Hippocampal formation (tissue), 2 donors: Measurements from ENCODE around the gene TFF1.

ENCODE experiments used
- DNase-seq, 2 donors: peaks; one replicate each; lab custom pipeline; 2025; lab: John Stamatoyannopoulos, UW

TFF1 gene

DNA sequence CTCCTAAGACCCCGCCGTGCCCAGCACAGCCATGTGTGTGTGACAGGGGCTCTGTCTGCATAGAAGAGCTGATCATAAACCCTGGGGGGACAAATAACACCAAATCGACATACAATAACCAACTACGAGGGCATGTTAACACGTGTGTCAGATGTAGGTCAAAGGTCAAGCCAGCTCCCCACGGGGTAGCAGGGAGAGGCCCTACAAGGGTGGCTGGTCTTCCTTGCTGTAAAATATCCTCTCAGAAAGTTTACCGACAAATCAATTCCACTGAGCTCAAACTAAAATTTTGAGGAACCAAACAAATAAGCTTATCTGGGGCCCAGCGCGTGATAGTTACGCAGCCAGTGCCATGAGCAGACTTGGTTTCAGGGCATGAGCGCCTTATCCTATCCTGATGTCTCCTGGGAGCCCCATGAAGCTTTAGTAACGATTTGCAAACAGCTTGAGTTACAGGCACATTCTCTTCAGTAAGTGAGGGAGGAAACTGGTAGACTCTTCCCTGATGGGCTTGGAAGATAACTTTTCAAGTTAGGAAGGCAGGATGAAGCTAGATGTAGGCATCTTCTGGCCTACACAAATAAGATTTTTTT is 32.2 kb upstream of the TFF1 start:
- no peak for DNase-seq

DNA sequence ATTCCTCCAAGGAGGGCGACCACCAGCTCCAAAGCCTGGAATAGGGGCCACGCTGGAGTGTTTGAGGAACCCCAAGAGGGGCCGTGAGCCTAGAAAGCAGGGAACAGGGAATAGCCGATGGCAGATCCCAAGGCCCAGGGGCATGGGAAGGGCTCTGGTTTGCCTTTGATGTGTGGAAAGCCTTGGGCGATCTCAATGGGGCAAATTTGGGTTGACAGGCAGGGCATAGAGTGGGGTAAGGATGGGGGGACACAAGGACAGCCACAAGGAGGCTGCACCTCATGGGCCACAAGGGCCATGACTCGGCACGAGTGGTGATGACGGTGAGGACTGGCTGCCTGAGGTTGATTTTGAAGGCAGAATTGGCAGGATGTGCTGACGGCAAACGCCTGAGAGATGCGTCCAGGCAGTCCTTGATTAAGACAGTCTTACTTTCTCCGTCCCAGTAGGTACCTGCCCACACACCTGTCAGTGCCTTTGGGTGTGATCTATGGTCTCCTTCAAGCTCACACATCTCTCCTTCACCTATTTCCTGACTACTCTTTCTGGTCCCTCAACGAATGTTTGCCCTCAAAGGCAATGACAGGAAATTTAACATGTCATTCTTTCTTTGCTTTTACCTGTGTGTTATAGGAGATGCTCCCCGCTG is 31.5 kb upstream of the TFF1 start:
- DNase-seq: no peak

DNA sequence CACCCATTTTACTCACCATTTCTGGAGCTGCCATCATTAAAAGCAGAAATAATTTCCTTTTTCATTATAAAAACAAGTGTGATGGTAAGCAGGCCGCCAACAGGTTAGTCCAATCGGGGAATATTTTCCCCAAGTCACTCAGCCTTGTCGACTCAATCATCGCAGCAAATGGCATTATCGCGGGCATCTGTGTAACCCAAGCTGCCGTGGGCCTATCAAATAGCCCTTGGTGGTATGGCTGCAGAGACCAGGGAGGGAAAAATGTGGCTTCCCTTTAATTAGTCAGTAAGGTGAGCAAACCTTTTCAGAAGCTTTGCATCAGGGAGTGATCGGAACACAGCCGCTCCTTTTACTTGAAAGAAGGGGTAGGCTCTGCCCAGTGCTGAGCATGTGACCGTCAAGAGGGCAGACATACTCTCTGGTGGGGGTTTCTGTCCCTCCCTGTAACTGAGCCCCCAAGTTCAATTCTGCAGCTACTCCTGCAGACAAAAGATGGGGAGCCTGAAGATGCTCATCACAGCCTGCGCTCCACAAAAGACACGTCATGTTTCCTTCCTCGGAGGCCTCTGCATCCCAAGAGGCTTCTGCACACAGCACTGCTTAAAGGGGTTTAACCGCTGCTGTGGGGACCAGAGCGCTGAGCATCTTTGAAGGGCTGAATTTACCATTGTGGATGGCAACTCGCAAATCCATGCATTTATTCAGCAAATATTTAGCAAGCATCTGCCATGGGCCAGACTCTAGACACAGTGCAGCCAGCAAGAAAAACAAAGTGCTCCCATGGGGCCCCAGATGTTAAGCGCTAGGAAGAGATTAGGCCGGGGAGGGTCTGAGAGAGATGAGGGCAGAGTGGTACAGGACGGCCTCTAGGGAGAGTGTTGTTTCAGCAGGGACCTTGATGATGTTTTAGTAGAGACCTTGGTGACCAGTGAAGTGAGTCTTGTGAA is 30.7 kb upstream of the TFF1 start:
- no peak for DNase-seq

DNA sequence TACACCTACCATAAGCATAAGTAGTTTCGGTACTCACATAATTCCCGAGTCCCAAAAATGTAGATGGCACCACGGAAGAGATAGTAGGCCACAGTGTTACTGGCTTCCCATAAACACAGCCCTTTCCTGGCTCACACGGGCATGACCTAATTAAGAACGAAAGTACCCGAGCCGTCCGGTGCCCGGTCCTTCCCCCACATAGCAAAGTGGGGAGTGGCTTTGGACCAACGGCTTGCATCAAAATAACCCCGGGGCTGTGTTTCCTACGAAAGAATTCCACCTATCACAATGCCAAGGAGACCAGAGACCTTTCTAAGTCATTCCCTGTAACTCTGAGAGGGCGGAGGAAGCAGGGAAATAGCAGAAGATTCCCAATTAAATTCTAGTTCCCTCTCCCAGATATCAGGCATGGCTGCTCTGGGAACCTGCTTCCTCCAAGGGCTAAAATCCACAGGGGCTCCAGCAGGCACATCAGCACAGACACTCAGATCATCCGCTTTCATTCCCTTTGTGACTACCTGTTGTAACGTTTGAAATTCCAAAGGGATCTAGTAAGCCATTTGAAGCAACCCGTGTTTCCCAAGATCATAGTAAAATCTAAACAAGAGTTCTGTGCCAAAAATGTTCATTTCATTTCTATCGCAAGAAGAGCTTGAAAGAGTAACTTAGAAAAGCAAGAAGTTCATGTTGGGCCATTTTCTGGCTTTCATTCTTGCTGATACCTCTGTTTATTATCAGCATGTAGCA is 29.7 kb upstream of the TFF1 start, which contains the start of gene TMPRSS3:
TMPRSS3 (minus strand) TSS at position 148 of the 747 bp plus-strand sequence. CDS start 635 bp downstream, outside the sequence.
- no peak for DNase-seq

DNA sequence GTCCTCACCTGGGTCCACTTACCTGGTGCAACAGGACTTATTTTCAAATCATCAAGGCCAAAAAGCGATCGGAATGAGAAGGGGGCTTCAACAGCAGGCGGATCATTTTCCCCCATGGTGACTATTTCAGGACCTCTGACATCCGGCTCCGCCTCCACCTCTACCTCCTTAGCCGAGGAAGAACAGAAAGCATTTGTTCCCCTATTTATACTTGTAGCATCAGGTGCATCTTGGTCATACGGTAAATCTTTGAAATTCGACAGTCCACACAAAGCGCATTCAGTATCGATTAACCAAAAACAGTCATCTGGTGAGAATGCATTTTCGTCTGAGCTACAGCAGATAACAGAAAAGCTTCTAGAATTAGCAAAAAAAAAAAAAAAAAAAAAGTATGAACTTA is 29.0 kb upstream of the TFF1 start:
- no peak for DNase-seq

DNA sequence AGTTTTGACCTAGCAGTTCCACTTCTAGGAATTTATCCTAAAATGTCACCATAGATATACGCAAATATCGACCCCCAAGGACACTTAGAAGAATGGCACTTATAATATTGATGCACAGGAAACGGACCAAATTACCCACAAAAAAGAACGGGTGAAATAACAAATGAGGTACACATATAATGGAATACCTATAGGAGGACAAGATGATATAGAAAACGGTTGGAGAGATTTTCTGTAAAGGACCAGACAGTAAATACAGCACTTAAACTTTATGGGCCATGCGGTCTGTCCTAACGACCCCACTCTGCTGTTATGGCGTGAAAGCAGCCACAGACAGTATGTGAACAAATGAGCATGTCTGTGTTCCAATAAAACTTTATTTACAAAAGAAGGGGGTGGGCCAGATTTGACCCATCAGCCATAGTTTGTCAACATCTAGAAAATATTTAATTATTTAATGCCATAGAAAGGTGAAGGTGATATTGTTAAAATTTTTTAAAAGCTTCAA is 27.2 kb upstream of the TFF1 start:
- no peak for DNase-seq

DNA sequence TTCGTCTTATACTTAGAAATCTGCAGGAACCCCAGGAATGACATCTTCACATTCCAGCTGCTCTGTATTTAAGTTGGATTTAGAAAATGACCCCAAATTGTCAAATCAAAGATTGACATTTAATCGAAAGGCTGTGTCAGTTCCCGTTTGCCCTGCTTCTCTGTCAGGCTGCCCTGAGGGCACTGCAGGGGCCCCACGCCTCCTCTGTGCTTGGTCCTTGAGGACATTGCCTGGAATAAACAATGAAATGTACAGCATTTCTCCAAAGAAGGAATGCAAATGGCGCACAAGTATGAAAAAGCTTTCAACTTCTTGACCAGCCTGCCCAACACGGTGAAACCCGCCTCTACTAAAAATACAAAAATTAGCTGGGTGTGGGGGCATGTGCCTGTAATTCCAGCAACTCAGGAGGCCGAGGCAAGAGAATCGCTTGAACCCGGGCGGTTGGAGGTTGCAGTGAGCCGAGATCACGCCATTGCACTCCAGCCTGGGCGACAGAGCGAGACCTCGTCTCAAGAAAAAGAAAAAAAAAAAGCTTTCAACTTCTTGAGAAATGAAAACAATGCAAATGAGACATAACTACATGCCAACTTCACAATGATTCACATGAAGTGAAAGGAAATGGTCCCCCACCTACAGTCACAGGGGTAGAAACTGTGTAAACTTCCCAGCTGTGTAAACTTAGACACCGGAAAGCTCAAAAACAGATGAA is 26.6 kb upstream of the TFF1 start:
- no peak for DNase-seq

DNA sequence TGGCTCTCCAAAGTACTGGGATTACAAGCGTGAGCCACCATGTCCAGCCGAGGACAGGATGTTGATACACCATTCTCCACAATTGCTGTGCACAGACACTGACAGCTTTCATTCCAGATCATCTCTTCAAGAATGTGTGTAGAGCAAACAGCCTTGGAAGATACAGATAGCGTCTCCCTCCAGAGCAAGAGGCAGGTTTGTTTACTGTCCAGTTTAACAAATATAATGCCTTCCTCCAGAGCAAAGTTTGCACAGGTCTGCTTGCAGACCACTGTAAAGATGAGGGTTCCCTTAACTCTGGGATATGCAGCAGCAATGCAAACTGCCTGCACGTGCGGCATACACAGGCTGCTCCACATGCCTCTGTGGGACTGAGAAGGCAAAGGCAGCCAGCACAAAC is 25.0 kb upstream of the TFF1 start:
- no peak for DNase-seq

DNA sequence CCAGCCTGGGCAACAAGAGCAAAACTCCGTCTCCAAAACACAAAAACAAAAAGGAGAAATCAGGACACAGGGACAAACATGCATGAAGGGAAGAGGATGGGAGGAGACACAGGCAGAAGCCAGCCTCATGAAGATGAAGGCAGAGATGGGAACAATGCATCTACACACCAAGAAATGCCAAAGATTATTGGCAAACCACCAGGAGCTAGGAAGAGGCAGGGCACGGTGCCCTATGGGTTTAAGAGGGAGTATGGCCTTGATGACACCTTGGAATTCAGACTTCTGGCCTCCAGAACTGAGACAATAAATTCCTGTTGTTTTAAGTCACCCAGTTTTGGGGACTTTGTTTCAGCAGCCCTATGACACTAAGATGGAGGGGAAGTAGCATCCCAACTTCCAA is 24.4 kb upstream of the TFF1 start:
- no peak for DNase-seq

DNA sequence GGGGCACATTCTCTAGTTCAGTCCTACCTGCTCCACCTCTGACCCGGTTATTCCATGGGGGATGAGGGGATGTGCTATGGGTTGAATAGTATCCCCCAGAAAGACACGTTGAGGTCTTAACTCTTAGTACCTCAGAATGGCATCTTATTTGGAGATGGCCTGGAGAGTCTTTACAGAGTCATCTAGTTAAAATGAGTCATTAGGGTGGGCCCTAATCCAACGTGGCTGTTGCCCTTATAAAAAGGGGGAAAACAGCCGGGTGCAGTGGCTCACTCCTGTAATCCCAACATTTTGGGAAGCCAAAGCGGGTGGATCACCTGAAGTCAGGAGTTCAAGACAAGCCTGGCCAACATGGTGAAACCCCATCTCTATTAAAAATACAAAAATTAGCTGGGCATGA is 23.9 kb upstream of the TFF1 start:
- DNase-seq: no peak

DNA sequence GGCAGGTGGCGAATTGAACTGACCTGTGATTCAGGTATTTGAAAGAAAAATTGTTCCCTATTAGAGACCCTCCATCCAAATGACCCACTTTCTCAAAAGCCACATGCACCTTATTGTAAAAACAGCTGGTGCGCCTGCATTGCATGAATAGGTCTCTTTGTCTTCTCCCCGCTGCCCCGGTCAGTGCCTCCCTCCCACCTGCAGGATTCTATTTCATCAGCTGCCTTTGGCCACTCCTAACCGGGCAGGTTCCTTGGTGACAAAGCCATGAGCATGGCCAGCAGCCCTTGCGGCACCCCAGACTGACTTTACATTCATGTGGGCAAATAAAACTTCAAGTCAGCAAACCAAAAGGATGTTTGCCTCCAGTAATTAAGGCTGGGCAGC is 23.1 kb upstream of the TFF1 start:
- DNase-seq: no peak

DNA sequence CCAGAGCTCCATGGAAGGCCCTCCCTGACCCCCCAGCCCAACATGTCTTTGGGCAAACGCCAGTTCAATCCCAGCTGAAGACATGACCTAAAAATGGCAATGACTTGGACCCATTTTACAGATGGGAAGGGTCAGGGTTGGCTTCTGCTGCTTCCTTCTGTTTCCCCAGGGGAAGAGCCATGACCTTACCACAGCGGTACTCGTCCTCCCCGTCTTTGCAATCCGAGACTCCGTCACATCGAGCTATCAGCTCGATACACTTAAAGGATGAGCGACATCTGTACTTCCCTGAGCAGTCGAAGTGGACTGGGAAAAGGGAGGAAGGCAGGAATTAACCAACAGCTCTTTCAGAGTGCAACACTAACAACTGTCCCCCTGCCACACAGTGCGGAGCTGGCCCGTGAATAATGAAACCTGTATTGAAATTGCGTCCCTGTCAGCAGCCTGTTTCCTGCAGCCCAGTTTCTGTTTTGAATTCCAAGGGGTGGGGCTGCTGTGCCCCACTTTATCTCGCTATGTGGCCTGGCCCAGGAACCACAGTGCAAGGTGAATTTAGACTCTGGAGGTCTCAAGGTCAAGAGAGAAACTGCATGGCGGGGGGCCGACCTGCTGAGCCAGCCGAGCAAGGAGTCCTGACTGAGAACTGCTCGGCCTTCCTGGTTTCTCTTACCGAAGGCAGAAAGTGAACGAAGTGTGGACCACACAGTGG is 22.6 kb upstream of the TFF1 start:
- DNase-seq: no peak

DNA sequence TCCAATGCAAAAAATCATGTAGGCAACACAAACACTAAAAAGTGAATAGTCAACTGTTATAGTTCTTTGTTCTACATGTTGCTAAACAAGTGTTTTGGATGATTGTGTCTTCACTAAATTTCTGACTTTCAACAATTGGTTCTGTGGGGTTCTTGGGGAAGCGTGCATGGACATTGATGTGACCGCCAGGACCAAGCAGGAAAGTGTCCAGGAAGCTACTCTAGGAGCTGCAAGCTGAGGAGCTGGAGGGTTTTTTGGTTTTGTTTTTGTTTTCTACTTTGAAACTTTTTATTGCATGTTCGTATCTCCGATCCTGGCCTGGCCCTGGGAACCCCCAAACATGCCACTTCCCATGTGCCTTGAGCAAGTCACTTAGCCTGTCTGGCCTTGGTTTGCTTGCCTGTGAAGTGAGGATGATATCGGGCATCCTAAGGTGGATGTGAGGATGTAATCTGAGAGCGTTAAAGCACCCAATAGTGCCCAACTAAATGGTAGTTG is 21.6 kb upstream of the TFF1 start:
- no peak for DNase-seq

DNA sequence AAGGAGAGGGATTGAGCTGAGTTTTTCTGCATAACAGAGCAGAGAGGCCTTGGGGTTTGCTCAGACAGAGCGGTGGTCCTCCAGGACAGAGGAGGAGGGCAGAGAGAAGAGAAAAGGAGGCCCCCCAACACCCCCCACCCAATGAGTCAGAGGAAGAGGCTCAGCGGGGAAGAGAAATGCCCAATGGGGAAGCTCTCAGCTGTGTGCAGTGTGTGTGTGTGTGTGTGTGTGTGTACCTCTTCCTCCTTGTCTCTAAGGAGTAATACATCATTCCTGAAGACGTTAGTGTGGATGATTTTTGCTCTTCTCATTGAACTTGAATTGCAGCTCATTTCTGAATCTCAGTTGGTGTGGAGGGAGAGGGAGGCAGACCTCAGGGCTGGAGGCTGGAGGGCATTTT is 20.8 kb upstream of the TFF1 start:
- DNase-seq: no peak

DNA sequence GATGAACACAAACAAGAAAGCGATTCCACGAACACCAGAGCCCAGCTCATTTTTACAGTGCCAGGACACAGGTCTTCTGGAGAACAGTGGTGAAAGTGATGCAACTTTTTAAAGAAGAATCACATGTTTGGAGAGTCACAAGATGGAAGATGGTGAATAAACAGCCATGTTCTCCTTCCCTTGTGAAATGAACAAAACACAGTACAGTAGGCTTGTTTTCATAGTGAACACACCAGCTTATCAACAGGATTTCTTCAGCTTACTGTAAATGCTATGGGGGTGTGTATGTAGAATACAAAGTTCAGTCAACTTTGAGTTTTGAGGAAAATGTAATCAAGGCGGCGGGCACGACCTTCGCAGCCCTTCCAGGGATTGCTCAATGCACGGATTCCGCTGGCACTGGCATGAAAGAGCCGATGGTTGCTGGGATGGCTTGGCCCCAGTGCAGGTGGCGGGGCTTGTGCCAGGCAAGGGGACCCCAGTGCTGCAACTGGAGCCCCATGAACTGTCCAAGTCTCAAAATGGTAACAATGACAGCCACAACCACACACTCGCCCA is 19.8 kb upstream of the TFF1 start:
- no peak for DNase-seq

DNA sequence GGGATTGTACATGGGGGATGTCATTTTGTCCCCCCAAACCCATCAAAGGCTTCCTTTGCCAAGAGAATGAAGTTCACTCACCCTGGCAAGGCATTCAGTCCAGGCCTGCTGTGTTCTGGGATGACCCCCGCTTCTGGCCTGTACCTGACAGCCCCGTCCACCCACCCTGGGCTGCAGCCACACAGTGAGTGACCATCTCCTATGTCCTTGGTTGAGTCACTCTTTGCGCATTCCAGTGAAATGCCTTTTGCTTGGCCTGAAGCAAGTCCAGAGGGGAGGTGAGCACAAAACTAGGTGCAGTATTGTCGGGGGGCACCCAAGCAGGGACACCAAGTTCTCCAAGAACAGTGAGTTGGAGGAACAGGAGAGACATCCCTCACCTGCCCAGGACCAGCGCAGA is 19.3 kb upstream of the TFF1 start:
- DNase-seq: no peak

DNA sequence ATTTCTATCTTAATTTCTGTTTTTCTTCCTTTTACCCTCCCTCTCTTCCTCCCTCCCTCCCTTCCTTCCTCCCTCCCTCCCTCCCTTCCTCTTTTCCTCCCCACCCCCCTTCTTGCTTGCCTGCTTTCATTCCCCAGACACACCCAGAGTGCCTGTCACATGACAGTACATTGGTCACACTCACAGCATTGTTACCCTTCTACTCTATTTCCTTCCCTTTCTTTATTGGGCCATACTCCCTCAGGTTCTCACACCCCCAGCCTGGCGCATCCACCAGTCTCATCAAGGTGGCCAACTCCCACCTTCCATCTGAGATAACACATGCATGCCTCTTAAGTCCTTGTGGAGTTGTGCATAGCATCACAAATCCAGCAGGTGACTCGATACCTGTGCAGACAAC is 18.7 kb upstream of the TFF1 start:
- DNase-seq: no peak

DNA sequence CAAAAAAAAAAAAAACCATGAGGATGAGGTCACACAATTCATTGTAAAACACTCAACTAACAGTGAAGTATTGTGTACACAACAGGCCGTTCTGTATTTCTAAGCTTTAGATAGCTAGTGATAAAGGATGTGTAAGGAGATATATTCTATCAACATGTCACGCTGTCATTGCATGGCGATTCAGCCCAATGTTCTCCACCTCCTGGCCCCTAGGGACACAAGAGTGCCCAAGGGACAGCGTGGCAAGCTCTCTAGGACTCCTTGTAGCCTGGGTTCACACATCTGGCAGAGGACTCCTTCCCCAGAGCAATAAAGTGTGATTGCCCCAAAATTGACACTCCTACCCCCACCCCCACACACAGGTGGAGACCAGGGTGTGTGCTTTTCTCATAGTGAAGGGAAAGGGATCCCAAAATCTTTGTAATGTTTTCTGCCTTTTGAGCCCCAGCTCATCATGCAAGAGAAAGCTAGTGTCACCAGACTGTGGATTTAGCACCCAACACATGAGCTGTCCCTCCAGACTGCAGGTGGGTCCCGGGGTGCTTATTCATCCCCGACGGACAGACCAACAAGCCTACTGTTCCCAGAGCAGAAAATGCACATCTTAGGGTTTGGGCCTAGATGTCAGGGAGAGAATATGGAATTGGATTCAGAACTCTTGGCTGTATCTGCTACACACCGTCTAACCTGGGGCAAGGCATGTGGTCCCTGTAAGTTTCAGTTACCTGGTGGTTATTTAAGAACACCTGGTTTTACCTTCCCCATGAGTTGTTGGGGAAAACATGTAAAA is 18.0 kb upstream of the TFF1 start:
- no peak for DNase-seq

DNA sequence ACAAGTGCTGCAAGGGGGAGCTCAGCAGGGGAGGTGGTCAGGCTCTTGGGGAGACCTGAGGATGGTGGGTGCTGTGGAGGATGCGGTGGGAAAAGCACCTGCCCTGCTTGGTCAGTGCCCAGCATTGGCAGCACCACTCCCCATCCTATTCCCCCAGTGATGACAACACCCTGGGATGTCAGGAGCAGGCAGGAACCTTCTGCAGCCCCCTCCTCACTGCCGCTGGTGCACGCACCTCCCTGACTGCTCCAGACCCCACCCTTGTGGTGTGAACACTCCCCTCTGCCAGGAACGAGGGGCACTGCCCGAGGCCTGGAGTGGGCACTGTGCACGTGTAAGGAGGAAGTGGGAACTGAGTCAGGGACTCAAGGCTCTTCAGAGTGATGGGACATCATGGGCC is 17.0 kb upstream of the TFF1 start:
- DNase-seq: no peak
